Non-pigmented ciliary epithelial cell (primary cell): Measurements from ENCODE around the gene AGAP9.
"Not testable (repeated sequence)": the region's sequence is repeated elsewhere in the genome, so short reads cannot be mapped to it uniquely, and the experiment has no call there.

Experiments
- DNase-seq: peaks from one replicate; pipeline ENCODE4 v3.0.0-alpha.2; 2010; ENCODE audit warnings: low read depth

AGAP9 gene

GRCh38 chr10:47523475-47523874, at the start of gene AGAP9:
TSS of gene AGAP9 (minus strand) at chr10:47523638. CDS start at chr10:47523526, 112 bp downstream.
- DNase-seq: not testable (repeated sequence)

- not testable (repeated sequence) for DNase-seq
These were observed 47.9 kb upstream of the AGAP9 start for GRCh38 chr10:47571138-47571912.

DNA sequence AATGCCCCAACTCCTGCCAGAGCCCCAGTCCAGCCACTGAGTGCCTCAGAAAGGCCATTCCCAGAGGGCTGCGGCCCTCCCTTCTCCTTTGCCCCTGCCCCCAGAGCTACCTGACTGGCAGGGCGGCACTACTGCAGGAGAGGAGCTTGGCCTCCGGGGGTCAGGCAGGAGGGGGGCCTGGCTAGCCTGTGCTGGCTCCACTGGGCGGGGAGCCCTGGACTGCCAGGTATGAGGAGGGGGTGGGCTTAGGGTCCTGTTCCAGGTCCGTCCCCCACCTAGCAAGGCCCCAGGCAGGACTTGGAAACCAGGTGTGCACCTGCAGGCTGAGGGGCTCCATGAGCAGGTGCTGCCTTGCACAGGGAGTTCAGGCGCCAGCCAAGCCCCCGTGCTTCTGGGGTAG, 43.3 kb upstream of the AGAP9 start:
- DNase-seq: not testable (repeated sequence)

DNA sequence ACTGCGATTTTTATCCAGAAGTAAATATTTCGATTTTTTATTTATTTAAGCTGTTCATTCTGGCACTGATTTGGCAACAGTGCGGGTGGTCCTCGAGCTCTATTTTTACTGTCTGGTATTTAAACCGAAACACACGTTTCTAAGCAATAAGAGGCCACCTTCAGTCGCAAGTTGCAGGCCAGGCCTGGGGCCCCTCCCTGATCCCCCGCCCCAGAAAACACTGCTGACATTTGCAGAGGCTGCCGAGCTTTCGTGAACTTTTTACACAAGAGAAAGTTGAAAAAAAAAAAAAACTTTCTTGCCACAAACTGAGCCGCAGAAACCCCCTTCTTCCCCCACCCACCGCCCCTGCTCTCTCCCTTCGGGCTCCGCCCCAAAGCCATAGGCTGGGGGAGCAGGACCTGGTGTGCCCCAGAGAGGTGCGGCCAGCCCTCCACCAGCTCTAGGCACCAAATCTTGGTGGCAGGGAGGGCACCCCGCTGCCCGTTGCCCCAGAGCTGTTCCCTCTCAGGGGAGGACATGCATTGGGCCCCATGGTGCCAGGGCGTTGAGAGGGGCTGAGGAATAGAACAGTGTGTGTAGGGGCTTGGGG, 42.8 kb upstream of the AGAP9 start:
- DNase-seq: not testable (repeated sequence)

DNA sequence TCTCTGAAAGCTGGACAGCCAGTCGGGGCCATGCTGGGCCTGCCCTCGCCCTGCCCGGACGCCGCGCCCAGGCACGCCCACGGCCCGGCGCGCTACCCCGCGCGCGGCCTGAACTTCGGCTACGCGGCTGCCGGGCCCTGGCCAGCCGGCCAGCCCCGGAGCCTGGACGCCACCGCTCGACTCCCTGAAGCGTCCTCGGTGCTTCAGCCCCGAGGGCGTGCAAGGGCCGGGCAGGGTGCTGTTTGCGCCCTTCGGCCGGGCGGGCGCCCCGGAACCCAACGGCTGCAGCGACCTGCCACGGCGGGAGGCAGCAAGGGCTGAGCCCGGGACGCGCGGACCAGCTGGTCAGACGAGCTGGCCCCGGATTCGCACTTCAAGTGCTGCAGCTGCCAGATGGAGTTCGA, 42.1 kb upstream of the AGAP9 start:
- not testable (repeated sequence) for DNase-seq

- not testable (repeated sequence) for DNase-seq
These were observed 41.5 kb upstream of the AGAP9 start for GRCh38 chr10:47564953-47565352.

- not testable (repeated sequence) for DNase-seq
These were observed 40.9 kb upstream of the AGAP9 start for GRCh38 chr10:47564318-47564717.

GRCh38 chr10:47560452-47560851, 37.0 kb upstream of the AGAP9 start:
- not testable (repeated sequence) for DNase-seq

- DNase-seq: not testable (repeated sequence)
These were observed 36.4 kb upstream of the AGAP9 start for GRCh38 chr10:47559718-47560308.

DNA sequence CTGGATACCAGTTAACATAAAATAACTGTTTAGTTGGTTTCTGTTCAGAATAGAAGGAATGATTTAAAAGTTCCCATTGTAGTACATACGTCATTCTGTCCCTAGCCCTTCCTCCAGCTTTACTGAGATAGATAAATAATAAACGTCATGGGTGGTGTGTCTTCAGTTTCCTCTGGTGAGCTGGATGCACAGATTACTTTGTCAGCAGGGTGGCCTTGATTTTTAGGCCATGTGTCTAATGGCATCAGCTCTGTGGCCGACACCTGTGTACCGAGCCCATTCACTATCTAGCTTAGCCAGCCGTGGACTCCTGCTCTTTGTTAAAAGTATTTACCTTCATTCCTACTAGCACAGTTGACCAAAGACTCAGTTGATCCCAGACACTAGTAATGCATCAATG, 34.7 kb upstream of the AGAP9 start:
- DNase-seq: not testable (repeated sequence)

GRCh38 chr10:47557616-47558015, 34.2 kb upstream of the AGAP9 start:
- not testable (repeated sequence) for DNase-seq

- not testable (repeated sequence) for DNase-seq
These were observed 31.9 kb upstream of the AGAP9 start for GRCh38 chr10:47555334-47555733.

DNA sequence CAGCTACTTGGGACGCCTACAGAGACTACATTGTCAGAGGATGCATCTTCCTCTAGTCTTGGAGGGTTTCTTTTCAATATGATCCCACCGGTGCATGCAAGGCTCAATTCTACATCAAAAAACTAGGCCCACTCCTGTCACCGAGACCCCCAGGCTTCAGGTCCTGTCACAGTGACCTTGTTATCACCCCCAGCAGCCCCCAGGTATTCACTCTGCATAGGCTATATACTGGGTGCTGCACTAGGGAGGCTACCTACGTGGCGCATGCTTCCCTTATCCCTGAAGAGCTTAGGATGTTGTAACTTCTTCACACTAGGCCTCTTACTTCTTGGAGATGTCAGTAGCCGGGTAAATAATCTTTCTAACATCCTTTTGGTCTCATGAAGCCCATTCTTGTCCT, 31.1 kb upstream of the AGAP9 start:
- not testable (repeated sequence) for DNase-seq

- DNase-seq: not testable (repeated sequence)
These were observed 30.4 kb upstream of the AGAP9 start for GRCh38 chr10:47553860-47554247.

DNA sequence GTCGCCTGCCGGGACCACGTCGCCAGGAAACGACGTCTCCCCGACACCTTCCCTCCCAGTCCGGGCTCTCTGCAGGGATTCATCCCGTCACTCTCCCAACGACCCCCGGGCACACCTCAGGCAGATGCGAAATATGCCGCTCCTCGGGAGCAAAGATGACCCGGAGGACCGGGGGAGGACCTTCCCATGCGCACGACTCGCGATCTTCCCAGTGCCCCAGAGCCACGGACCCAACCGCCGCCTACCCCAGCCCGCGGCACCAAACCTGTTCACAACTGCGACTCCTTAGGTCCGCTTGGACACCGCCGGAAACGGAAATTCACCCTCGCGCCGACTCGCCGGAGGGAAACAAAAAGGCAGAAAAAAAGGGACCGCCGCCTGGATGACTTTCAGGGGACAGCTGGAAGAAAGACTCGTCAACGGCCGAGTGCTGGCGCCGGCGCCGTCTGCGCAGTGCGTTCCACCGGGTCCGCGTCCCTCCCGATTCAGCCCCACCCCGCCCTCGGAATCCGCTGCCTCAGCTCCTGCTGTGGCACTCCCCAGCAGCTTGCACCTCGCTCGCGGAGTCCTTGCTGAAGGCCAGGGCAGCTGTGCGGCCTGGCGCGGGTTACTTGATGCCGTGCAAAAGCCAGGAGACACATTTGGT, 29.9 kb upstream of the AGAP9 start:
- not testable (repeated sequence) for DNase-seq

DNA sequence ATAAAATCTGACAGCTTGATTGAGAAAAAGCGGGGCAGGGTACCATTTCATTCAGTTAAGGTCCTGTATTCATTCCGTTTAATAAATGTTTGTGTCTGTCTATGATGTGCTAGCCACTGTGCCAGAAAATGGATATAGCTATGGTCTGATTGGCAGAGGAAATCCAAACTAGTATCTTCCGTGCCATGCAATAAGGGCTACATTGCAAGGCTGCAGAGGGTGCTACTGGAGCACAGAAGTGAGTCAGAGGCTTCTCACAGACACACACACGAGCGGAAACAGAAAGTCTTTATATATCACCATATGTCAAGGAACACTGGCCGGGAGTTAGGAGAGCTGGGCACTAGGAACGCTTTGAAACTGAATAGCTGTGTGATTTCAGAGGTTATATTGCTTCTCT, 29.3 kb upstream of the AGAP9 start:
- DNase-seq: not testable (repeated sequence)

- DNase-seq: not testable (repeated sequence)
These were observed 23.8 kb upstream of the AGAP9 start for GRCh38 chr10:47547286-47547685.

- not testable (repeated sequence) for DNase-seq
These were observed 13.0 kb upstream of the AGAP9 start for GRCh38 chr10:47536430-47536829.

DNA sequence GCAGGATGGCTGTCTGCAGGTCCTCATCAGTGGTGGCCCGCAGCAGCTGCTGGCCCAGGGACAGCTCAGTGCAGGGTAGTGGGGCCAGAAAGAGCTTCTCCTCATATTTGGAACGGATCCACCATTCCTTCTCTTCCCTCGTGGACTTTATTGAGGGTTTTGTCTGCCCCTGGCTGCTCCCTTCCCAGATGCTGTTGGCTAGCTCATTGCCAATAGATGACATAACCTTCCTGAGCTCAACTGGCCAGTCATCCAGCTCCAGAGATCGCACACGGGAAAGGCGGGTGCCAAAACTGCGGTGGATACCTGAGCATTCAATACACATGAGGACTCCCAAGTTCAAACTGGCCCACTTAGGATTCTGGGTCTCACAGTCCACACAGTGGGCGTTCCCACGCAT, 21.1 kb downstream of the AGAP9 start:
- not testable (repeated sequence) for DNase-seq

GRCh38 chr10:47494226-47494625, 29.2 kb downstream of the AGAP9 start:
- DNase-seq: not testable (repeated sequence)

DNA sequence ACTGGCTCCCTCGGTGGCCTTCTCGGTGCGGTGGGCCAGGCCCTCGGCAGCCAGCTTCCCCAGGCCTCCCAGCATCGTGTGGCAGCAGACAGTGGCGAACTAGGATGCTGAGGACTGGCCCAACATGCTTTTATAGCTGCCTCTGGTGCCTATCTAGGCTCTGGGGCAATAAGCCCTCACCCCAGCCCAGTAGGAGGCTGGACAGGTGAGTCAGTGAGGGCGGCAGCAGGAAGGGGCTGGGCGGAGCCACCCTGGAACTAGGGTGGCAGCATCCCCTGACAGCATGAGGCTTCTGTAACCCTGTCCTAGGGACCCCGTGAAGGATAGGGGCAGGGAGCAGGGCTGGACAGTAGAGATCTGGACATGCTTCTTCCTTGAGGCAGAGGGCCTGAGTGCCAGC, 31.8 kb downstream of the AGAP9 start, which contains the start of gene FAM25G:
TSS of gene FAM25G (minus strand) at position 101 of the 400 bp plus-strand sequence. CDS start at position 75, 26 bp downstream.
- DNase-seq: not testable (repeated sequence)

DNA sequence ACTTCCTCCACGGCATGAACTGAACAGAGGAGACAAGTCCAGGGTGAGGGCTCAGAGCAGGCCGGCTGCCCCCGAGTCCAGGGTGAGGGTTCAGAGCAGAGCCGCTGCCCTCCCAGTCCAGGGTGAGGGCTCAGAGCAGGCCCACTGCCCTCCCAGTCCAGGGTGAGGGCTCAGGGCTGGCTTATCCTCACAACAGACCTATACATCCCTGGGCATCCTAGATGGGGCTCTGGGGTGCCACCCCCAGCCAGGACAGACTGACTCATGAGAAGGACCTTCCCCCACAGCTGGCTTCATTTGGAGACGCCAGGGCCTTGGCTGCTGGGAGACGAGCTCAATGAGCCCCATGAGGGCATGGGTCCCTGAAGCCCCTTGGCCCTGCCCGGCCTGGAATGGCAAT, 33.8 kb downstream of the AGAP9 start:
- DNase-seq: not testable (repeated sequence)
